MM.1S (cell line): Measurements from ENCODE around the gene SLX4IP.
"Not testable (repeated sequence)": the region's sequence is repeated elsewhere in the genome, so short reads cannot be mapped to it uniquely, and the experiment has no call there.

Source experiments
- EZH2 ChIP-seq: fragments of 300-600 bp; sonication (generic); optimal IDR thresholded peaks from 2 replicates; pipeline ENCODE3; 2017; ENCODE audit warnings: low read depth, mild to moderate bottlenecking, antibody characterized with exemption, low read length, mixed read lengths
- EZH2phosphoT487 ChIP-seq: fragments of 300-600 bp; sonication (generic); IDR thresholded peaks from 2 replicates; pipeline ENCODE4 v1.6.1; 2018; ENCODE audit warnings: antibody characterized with exemption, low read length
- TF ChIP-seq, protein P1 (sequence below): fragments of 300-600 bp; sonication (generic); IDR thresholded peaks from 2 replicates; pipeline ENCODE4 v1.5.1; 2016; ENCODE audit warnings: antibody characterized with exemption, low read length, mixed read lengths

DNA sequence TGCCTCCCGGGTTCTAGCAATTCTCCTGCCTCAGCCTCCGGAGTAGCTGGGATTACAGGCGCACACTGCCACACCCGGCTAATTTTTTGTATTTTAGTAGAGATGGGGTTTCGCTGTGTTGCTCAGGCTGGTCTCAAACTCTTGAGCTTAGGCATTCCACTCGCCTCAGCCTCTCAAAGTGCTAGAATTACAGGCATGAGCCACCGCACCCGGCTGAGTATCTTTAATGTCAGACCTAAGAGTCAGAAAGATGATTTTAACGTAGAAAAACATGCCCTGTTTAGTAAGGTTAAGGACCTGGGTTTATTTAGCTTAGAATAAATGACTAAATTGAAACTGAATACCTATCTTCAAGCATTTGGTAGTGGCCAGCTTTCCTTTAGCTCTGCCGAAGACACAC is 155.3 kb downstream of the SLX4IP start:
- TF ChIP-seq, protein P1, sequence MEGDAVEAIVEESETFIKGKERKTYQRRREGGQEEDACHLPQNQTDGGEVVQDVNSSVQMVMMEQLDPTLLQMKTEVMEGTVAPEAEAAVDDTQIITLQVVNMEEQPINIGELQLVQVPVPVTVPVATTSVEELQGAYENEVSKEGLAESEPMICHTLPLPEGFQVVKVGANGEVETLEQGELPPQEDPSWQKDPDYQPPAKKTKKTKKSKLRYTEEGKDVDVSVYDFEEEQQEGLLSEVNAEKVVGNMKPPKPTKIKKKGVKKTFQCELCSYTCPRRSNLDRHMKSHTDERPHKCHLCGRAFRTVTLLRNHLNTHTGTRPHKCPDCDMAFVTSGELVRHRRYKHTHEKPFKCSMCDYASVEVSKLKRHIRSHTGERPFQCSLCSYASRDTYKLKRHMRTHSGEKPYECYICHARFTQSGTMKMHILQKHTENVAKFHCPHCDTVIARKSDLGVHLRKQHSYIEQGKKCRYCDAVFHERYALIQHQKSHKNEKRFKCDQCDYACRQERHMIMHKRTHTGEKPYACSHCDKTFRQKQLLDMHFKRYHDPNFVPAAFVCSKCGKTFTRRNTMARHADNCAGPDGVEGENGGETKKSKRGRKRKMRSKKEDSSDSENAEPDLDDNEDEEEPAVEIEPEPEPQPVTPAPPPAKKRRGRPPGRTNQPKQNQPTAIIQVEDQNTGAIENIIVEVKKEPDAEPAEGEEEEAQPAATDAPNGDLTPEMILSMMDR = not testable (repeated sequence)
- not testable (repeated sequence) for TF ChIP-seq EZH2, EZH2phosphoT487
